Effector memory CD8-positive, alpha-beta T cell (primary cell): ENCODE measurements around the gene DDIAS.
A peak's percentile ranks its signal among the peaks of the same experiment; 100 is the strongest.

Source experiments
- ATAC-seq: fragments of 150-1000 bp; cut with Tn5 transposase; replicated peaks from 2 replicates; pipeline ENCODE4 v1.10.0; 2021; ENCODE audit warnings: mild to moderate bottlenecking, moderate library complexity
- DNase-seq, 3 experiments: peaks; one replicate each; pipeline ENCODE4 v3.0.0; 2021
- H3K27ac Mint-ChIP-seq, 2 donors: one replicate each; pipeline ENCODE4 v1.8.0; 2022; ENCODE audit warnings: mild to moderate bottlenecking in 2 of 2, mixed read lengths in 2 of 2, moderate library complexity in 2 of 2
- H3K27me3 Mint-ChIP-seq, 2 donors: one replicate each; pipeline ENCODE4 v1.8.0; 2022; ENCODE audit warnings: mixed read lengths in 2 of 2
- H3K36me3 Mint-ChIP-seq: one replicate; pipeline ENCODE4 v1.8.0; 2022; ENCODE audit warnings: mild to moderate bottlenecking, moderate library complexity, mixed read lengths; ENCODE audit not compliant: insufficient read depth
- H3K4me1 Mint-ChIP-seq, 2 donors: one replicate each; pipeline ENCODE4 v1.8.0; 2022; ENCODE audit warnings: low read depth in 2 of 2, mixed read lengths in 2 of 2
- H3K4me3 Mint-ChIP-seq, 2 donors: one replicate each; pipeline ENCODE4 v1.8.0; 2022; ENCODE audit warnings: mild to moderate bottlenecking in 2 of 2, mixed read lengths in 2 of 2, moderate library complexity in 2 of 2
- H3K9me3 Mint-ChIP-seq, 2 donors: one replicate each; pipeline ENCODE4 v1.8.0; 2022; ENCODE audit warnings: mixed read lengths in 2 of 2

DDIAS gene

DNA sequence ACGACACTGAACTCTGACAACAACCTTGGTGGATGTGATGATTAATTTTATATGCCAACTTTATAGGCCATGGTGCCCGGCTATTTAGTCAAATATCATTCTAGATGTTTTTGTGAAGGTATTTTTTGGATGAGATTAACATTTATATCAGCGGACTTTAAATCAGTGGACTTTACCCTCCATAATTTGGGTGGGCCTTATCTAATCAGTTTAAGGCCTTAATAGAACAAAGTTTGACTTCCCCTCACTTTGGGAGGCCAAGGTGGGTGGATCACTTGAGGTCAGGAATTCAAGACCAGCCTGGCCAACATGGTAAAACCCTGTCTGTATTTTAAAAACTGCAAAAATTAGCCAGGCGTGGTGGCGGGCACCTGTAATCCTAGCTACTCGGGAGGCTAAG, 5.4 kb upstream of the DDIAS start:
- Mint-ChIP-seq H3K4me1 (peaks cover 21 to 31% of the 10 kb centered on the region in 2 donors), H3K9me3 (no peaks in the 10 kb centered on the region), H3K4me3 (no peak overlapping the region), H3K27me3 (no peaks in the 10 kb centered on the region), H3K36me3 (peaks cover 18% of the 10 kb centered on the region), H3K27ac (no peak overlapping the region)
- ATAC-seq (no peak), DNase-seq (no peak)

DNA sequence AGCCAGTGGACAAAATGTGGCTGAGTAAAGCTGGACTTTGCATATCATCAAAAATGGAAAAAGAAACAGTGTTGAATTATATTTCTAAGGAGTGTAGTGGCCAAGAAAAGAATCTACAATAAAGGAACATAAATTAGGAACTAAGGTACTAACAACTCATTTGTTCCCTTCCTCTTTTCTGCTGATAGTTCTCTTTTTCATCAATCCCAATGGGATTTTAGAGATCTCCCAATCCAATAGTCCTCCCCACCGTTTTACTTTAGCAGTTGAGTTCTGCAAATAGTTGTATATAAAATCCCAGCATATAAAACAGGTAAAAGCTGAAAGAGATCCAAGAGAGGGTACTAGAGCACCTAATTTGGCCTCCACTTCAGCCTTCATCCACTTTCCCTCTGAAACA, 3.3 kb upstream of the DDIAS start:
- Mint-ChIP-seq H3K36me3 (peaks cover 26% of the 10 kb centered on the region), H3K27ac (no peak overlapping the region), H3K4me3 (no peak overlapping the region), H3K27me3 (no peaks in the 10 kb centered on the region), H3K4me1 (peaks cover 29 to 45% of the 10 kb centered on the region in 2 donors), H3K9me3 (no peaks in the 10 kb centered on the region)
- ATAC-seq (no peak), DNase-seq (no peak)

DNA sequence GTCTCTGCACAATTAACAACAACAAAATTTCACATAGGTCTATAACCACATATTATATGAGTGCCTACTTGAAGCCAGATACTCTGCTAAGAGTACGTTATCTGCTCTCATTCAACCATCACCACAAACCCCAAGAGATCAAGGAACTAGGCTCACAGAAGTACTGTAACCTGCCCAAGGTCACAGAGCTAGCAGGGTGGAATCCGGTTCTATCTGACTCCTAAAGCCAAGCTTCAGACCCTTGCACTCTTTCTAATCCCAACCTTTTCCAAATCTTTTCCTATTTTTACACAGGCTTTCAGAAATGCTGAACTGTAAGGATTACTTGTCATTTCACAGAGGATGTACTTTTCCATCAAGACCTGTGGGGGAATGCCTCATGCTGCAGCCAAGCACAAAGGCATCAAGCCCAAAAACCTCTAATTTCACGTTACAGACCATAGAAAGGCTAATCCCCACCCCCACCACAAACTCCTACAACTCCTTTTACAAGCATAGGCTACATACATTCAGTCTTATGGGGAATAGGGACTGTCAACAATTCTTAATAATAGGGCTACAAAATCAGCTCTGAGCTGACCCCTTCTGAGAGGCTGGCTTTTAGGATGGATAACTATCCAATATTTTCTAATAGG, 2.2 kb upstream of the DDIAS start:
- Mint-ChIP-seq H3K4me1 (peaks cover 29 to 45% of the 10 kb centered on the region in 2 donors), H3K27me3 (no peaks in the 10 kb centered on the region)
- peak; percentile 16 for ATAC-seq

DNA sequence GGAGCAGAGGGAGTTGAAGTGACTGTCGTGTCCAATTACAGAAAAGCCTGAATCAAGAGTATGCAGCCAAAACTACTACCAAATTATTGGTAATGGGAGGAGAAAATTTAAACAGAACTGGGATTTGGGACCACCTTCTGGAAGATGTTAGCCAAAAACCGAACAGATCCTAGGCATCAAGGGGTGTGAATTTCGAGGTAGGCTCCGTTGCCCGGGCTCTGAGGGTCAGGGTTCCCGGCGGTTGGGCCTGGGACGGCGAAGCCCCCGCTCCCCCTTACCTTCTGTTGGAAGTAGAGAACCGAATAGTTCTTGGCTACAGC, 1.6 kb upstream of the DDIAS start:
- H3K27ac Mint-ChIP-seq: peak overlapping the region; percentile 97
- DNase-seq (no peak), ATAC-seq (no peak)
- H3K4me3 Mint-ChIP-seq: peak overlapping the region; percentile 89 to 95
- H3K4me1 Mint-ChIP-seq: peaks cover 29 to 45% of the 10 kb centered on the region in 2 donors
- H3K36me3 Mint-ChIP-seq: peaks cover 26% of the 10 kb centered on the region
- H3K27me3 Mint-ChIP-seq: no peaks in the 10 kb centered on the region
- no peaks in the 10 kb centered on the region for H3K9me3 Mint-ChIP-seq

More for the DNA sequence above, 2.2 kb upstream of the DDIAS start:
- Mint-ChIP-seq H3K9me3 (no peaks in the 10 kb centered on the region), H3K36me3 (peaks cover 26% of the 10 kb centered on the region), H3K27ac (peak overlapping the region; percentile 97), H3K4me3 (peak overlapping the region; percentile 89 to 95)
- peak; percentile 7 to 21 (median 20) for DNase-seq

DNA sequence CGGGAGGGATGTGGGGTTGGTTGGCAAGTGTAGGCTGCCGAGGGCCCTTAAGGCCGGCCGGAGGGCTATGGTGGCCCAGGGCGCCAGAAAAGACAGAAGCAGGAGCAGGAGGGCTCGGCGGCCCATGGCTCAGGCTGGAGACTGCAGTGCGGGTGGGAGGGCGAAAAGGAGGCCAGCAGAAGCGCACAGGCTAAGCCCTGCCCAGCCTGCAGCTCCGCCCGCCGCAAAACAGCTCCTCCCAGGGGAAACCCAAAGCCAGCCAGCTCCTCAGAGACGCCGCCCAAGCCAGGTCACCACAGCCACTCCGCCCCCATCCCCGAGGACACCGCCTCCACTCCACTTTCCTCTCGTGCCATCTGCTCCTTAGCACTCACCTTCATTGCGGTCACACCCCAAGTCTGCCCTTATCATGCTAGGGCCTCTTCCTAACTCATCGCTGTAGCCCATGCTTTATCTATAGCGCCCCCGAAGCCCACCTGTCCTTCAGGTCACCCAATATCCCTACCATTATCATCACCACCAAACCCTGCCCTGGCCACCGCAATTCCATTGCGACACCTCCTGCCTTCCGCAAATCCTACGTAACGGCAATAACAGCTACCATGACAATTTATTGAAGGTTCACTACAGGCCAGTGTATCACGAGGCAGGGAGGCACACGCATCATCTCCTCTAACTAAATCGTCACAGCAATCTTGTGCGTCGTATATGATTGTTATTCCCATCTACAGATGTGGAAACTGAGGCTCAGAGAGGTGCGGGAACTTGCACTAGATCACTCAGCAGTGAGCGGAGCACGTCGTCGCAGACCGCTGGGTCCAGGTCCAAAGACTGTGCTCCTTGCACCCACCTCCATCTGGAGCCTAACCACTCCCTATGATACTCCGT, 1.0 kb upstream of the DDIAS start, which contains the start of gene PRCP:
Gene PRCP, minus strand, starts transcription at position 154 of the 888 bp plus-strand sequence. Its CDS starts 28 bp downstream, at position 126.
- peak within 1 kb of the TSS; percentile 97 for H3K27ac Mint-ChIP-seq
- H3K4me3 Mint-ChIP-seq: peak within 1 kb of the TSS; percentile 89 to 95
- DNase-seq: peak; percentile 92 to 95 (median 93)
- peak; percentile 76 for ATAC-seq
- H3K36me3 Mint-ChIP-seq: peaks cover 26% of the 10 kb centered on the region
- H3K9me3 Mint-ChIP-seq: no peaks in the 10 kb centered on the region
- H3K4me1 Mint-ChIP-seq: peaks cover 29 to 42% of the 10 kb centered on the region in 2 donors
- no peaks in the 10 kb centered on the region for H3K27me3 Mint-ChIP-seq

DNA sequence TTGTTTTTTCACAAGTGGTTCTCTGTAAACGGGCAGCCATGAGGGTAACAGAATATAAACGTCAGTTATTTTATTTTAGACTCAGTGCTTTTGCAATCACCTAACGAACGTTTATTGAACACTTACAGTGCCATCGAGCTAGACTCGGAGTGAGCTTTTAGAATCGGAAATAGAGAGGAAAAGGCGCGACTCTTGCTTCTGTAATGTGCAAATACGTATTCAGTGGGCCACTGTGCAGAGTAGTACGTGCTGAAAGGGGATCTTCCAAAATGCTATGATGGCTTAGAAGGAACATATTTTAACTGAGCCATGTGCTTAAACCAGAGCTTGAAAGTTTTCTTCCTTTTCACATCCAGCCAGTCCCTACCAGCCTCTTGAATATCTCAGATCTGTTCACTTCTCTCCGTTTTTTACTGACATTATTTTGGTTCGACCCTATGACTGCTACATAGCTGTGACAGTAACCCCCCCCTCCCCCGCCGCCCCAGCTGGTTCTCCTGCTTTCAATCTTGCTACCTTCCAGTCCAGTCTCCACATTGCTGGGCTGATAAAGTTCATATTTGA, 468 bp downstream of the DDIAS start:
- Mint-ChIP-seq H3K9me3 (no peaks in the 10 kb centered on the region), H3K27ac (peak overlapping the region; percentile 97), H3K27me3 (no peaks in the 10 kb centered on the region), H3K4me3 (peak overlapping the region; percentile 89 to 95), H3K4me1 (peaks cover 26 to 40% of the 10 kb centered on the region in 2 donors), H3K36me3 (peaks cover 26% of the 10 kb centered on the region)
- ATAC-seq (peak; percentile 0), DNase-seq (no peak)

DNA sequence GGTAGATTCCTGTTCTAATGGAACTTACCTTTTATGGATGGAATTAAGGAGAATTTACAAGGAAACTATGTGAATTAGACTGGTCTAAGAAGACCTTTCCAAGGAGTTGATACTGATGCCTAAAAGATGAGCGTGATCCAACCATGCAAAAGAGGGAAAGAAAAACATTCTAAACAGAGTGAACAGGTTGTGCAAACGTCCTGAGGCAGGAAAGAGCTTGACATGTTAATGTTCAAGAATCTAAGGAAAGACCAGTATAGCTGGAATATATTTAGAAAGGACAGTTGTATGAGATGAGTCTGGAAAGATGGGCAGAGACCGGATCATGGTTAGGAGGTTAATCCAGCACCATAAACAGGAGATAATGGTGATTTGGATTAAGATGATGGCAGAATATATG, 1.3 kb downstream of the DDIAS start:
- no peaks in the 10 kb centered on the region for H3K27me3 Mint-ChIP-seq
- DNase-seq (no peak), ATAC-seq (no peak)
- peak overlapping the region in 1 of 2 donors; percentile 97 for H3K27ac Mint-ChIP-seq
- H3K4me3 Mint-ChIP-seq: peak overlapping the region in 1 of 2 donors; percentile 95
- no peaks in the 10 kb centered on the region for H3K9me3 Mint-ChIP-seq
- peaks cover 26 to 40% of the 10 kb centered on the region in 2 donors for H3K4me1 Mint-ChIP-seq
- H3K36me3 Mint-ChIP-seq: peaks cover 26% of the 10 kb centered on the region

DNA sequence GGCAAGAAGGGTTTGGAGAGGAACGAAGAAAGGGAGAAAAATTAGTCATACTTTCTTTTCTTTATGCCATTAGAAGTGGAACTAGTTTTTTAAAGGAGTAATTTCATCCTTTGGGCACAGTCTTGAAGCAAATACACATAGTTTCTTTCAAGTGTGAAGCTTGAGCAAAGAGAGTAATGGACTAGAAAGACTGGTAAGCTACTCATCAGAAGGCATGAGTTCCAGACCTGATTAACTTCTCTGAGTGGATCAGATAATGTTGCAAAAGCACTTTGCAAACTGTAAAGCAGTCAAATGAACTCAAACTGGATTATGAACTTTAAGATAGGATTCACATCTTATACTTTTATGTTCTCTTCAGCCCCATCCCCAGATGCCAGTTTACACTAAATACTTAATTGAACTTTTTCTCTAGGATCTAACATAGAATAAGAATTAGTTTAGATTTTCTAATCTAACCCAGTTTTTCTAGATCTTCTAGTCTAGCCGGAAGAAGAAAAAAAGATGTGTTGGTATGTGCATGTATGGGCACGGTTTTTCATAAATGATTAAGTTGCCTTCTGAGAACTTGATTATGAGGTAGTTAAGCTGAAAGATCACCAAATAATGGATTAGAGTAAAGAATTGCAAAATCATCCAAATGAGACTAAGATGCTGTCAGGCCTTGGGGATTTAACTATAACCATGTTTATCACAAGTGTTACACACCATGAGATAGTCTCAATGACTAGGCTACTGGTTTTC, 2.5 kb downstream of the DDIAS start:
- Mint-ChIP-seq H3K4me3 (no peak overlapping the region), H3K9me3 (no peaks in the 10 kb centered on the region), H3K4me1 (peaks cover 25 to 33% of the 10 kb centered on the region in 2 donors), H3K27ac (no peak overlapping the region), H3K36me3 (peaks cover 26% of the 10 kb centered on the region), H3K27me3 (no peaks in the 10 kb centered on the region)
- ATAC-seq (no peak), DNase-seq (no peak)

DNA sequence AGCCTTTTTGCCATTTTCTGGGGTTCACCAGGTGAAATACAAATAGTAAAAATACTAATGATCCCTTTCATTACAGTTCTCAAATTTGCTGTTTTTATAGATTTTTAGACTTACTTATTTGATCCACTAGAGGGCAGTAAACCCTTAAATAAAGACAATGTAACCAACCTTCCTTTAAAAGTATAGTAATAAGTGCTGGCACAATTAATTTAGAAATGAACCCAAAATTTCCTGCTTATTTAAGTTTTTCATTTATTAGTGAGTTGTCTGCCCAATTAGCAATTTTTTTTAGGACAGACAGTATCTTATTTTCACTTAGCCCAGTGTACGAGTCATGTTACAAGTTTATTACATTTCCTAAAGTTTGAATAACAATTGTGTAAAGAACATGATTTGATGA, 4.7 kb downstream of the DDIAS start:
- Mint-ChIP-seq H3K4me1 (peaks cover 8 to 13% of the 10 kb centered on the region in 2 donors), H3K36me3 (peaks cover 7% of the 10 kb centered on the region), H3K4me3 (no peak overlapping the region), H3K9me3 (no peaks in the 10 kb centered on the region), H3K27ac (no peak overlapping the region), H3K27me3 (no peaks in the 10 kb centered on the region)
- ATAC-seq (no peak), DNase-seq (no peak)

DNA sequence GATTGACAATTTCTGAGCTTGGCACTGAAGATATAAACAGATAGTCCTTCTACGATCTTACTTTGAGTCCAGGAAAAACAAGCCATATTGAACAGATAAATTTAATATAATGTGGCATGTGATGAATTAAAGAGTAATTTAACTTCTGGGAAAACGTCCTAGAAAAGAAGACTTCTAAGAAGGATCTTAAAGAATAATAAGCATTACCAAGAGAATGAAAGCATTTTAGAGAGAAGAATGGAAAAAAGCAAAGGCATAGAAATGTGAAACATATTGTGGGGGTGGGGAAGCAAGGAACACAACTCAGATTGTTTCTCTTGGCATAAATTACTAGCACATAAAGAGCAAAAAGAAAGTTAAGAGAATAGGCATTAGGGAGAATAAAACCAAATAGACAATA, 5.4 kb downstream of the DDIAS start:
- H3K36me3 Mint-ChIP-seq: no peaks in the 10 kb centered on the region
- peaks cover 5 to 8% of the 10 kb centered on the region in 2 donors for H3K4me1 Mint-ChIP-seq
- ATAC-seq: no peak
- peak overlapping the region in 1 of 2 donors; percentile 7 for H3K27ac Mint-ChIP-seq
- H3K4me3 Mint-ChIP-seq: no peak overlapping the region
- no peak for DNase-seq
- H3K27me3 Mint-ChIP-seq: no peaks in the 10 kb centered on the region
- H3K9me3 Mint-ChIP-seq: no peaks in the 10 kb centered on the region

DNA sequence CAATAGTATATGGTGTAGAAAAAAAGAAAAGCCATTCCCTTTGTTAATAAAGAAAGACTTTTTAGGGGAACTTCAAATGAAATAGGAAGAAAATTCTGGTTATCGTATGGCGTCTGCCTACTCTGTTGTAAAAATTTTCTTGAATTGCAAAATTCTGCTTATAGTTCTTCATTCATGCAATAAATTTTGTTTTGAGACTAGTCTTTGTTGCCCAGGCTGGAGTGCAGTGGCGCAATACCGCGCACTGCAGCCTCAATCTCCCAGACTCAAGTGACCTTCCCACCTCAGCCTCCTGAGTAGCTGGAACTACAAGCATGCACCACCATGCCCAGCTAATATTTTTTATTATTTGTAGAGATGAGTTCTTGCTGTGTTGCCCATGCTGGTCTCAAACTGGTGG, 5.8 kb downstream of the DDIAS start:
- H3K4me1 Mint-ChIP-seq: peaks cover 4% of the 10 kb centered on the region in 2 donors
- no peak overlapping the region for H3K4me3 Mint-ChIP-seq
- DNase-seq (no peak), ATAC-seq (no peak)
- H3K27me3 Mint-ChIP-seq: no peaks in the 10 kb centered on the region
- no peaks in the 10 kb centered on the region for H3K9me3 Mint-ChIP-seq
- H3K36me3 Mint-ChIP-seq: no peaks in the 10 kb centered on the region
- peak overlapping the region in 1 of 2 donors; percentile 7 for H3K27ac Mint-ChIP-seq

DNA sequence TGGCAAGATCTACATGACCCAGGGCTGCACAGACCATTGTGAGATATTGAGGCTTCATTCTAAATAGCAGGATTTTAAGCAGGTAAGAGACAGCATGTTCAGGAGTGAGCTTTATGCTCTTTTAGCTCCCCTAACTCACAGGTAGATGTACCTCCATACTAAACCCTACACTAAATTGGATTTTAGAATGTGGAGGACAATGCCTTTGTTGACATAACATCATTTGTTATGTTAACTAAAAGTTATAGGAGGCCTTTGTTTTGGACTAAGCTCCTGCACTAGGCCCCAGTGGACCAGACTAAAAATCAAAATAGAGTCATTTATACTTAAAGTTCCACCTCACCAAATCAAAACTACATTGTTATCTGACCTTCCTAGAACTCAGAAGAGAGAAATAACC, 6.8 kb downstream of the DDIAS start:
- peak overlapping the region in 1 of 2 donors; percentile 18 for H3K27ac Mint-ChIP-seq
- no peaks in the 10 kb centered on the region for H3K27me3 Mint-ChIP-seq
- H3K9me3 Mint-ChIP-seq: no peaks in the 10 kb centered on the region
- H3K36me3 Mint-ChIP-seq: no peaks in the 10 kb centered on the region
- ATAC-seq (no peak), DNase-seq (no peak)
- no peak overlapping the region for H3K4me3 Mint-ChIP-seq
- H3K4me1 Mint-ChIP-seq: no peaks in the 10 kb centered on the region

DNA sequence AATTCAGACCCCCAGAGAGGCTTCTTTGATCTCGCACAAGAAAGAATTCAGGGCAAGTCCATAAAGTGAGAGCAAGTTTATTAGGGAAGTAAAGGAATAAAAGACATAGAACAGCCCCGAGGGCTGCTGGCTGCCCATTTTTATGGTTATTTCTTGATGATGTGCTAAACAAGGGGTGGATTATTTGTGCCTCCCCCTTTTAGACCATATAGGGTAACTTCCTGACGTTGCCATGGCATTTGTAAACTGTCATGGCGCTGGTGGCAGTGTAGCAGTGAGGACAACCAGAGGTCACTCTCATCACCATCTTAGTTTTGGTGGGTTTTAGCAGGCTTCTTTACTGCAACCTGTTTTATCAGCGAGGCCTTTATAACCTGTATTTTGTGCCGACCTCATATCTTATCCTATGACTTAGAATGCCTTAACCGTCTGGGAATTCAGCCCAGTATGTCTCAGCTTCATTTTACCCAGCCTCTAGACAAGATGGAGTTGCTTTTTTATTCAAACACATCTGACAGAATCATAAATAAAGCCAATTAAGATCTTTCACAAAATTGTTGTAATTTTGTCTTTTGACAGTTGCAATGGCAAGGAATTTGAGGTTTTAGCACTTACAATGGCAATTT, 7.6 kb downstream of the DDIAS start:
- no peak overlapping the region for H3K4me3 Mint-ChIP-seq
- H3K36me3 Mint-ChIP-seq: no peaks in the 10 kb centered on the region
- no peaks in the 10 kb centered on the region for H3K4me1 Mint-ChIP-seq
- H3K27ac Mint-ChIP-seq: peak overlapping the region in 1 of 2 donors; percentile 18
- no peaks in the 10 kb centered on the region for H3K27me3 Mint-ChIP-seq
- DNase-seq (no peak), ATAC-seq (no peak)
- no peaks in the 10 kb centered on the region for H3K9me3 Mint-ChIP-seq
